Measurements from ENCODE around the gene UBE2O.

The UBE2O gene

GRCh38 chr17:76484228-76484725 is 31.3 kb upstream of the UBE2O start:
- no peak for DNase-seq

DNA sequence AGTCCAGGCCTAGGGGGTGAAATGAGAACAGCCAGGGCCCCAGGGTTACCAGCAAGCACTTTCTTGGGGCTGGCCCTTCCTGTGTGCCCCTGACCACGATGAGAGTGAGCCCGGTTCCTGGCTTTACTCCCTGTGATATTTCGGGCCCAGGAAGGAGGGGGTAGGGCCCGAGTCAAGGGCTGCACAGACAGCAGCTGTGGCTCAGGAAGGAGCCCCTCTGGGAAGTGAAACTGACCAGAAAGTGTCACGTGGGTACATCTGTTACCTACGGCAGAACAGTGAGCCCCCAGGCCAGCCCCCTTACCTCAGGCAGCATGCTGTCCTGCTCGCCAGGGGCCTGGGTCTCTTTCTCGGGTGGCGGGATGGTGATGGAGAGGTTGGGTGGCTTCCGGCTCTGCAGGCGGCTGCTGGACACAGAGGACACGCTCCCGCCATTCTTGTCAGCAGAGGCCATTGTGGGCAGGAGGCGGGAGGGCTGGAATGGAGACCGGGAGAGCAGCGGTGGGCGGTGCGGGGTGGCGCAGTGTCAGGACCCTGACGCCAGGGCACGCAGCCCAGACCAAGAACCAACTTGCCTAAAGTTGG is 28.2 kb upstream of the UBE2O start:
- DNase-seq: no peak

GRCh38 chr17:76480632-76481031 is 27.7 kb upstream of the UBE2O start:
- DNase-seq: no peak

GRCh38 chr17:76479515-76480060 is 26.6 kb upstream of the UBE2O start:
- no peak for DNase-seq

DNA sequence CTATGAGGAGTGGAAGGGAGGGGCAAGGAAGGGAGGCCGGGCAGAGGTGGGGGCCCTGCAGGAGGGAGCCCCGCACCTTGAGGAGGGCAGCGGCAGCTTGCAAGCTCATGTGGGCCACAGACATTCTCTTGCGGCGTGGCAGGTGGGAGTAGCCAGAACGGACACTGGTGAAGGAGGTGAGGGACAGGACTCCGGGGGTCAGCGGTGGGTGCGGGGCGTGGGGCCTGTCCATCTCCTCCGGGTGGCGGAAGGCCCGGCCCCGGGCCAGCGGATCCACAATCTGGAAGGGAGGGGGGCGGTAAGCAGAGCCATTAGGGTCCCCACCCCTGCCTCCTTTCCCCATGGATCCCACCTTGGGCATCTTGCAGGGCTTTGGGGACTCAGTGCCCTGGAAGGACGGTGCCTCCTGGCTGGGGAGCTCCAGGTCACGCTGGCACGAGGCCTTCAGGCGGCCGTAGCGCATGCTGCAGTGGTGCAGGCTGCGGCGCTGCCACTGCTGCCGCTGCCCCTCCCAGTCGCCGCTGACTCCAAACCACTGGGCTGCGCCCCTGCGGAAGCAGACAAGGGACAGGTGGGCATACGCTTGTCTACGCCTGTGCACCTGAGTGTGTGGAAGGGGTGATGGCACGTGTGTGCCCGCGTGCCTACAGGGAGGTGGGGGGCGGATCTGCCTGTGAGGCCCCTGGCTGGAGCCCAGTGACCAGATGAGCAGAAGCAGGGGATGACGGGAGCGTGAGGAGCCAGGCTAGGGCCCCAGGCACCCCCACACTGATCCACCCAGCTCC is 26.0 kb upstream of the UBE2O start:
- no peak for DNase-seq

GRCh38 chr17:76478097-76478496 is 25.1 kb upstream of the UBE2O start:
- DNase-seq: no peak

GRCh38 chr17:76477576-76477975 is 24.6 kb upstream of the UBE2O start:
- DNase-seq: no peak

- no peak for DNase-seq
These were observed 23.8 kb upstream of the UBE2O start for GRCh38 chr17:76476736-76477135.

GRCh38 chr17:76475302-76475701 is 22.4 kb upstream of the UBE2O start:
- no peak for DNase-seq

DNA sequence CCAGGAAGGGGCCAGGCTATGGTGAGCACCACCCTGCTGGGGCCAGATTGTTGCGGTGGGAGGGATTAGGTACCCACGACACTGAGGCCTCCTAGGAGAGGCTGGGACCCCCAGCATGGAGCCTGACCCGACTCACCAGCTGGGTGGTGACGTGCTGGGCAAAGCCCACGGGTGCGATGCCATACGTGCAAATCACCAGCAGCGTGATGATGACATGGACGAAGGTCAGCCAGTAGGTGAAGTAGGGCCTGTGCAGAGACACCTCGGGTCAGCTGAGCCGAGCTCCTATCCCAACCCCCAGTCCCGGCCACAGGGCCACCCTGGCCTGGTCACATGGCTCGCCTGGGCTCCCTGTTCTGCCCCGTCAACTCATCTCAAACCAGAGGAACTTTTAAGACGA is 21.9 kb upstream of the UBE2O start:
- DNase-seq: no peak

DNA sequence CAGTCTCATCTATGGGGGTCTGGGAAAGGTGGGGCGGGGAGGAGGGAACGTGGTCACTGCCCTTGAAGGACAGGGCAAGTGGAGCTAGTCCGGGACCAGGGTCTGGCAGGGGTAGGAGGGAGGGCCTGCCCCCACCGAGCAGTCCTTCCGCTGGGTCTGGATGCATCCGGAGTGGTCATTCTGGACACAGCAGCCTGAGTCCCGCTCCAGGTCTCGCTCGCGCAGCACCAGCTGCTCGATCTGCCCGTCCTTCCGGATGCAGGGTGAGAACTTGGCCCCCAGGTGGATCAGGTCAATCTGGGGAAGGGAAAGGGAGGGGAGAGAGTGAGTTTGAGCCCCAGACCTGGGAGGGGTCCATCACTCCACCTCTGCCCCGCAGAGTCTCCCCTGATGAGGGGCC is 21.3 kb upstream of the UBE2O start:
- no peak for DNase-seq

- DNase-seq: no peak
These were observed 20.6 kb upstream of the UBE2O start for GRCh38 chr17:76473541-76473985.

DNA sequence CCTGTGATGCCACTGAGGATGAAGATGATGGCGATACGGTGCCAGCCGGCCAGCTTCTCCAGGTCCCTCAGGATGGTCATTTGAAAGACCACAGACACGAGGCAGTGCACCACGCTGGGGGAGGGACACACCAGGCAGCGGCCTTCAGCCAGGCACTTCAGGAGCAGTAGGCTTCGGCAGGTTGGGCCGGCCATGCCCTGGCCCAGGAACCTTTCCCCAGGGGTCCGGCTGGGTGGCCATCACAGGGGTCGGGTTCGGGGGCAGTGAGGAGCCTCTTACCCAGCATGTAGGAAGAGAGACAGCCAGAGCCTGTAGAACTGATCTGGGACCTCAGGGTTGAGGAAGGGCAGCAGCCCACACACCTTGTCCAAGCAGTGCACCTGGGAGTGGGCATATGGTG is 19.8 kb upstream of the UBE2O start:
- DNase-seq: no peak

DNA sequence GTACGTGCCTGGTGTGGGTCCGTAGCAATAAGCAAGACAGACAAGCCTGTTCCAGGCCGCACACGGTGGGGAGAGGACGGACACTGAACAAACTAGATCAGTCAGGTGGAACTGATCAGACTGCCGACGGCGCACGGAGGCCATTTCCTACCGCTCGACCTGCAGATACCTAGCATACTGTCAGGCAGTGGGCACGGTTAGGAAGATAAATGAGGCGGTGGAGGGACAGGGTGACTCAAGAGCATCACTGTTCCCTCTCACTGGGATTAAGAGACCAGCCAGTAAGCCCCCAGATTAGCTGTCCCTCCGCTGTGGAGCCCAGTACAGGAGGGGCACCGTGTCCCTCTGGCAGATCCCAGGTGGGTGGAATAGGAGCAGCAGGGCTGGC is 19.3 kb upstream of the UBE2O start:
- no peak for DNase-seq

- DNase-seq: no peak
These were observed 18.7 kb upstream of the UBE2O start for GRCh38 chr17:76471498-76472257.

- DNase-seq: no peak
These were observed 17.2 kb upstream of the UBE2O start for GRCh38 chr17:76469991-76470739.

- no peak for DNase-seq
These were observed 16.4 kb upstream of the UBE2O start for GRCh38 chr17:76469076-76469990.

GRCh38 chr17:76468634-76469010 is 15.7 kb upstream of the UBE2O start:
- no peak for DNase-seq

GRCh38 chr17:76467809-76468633 is 15.1 kb upstream of the UBE2O start:
- DNase-seq: no peak

DNA sequence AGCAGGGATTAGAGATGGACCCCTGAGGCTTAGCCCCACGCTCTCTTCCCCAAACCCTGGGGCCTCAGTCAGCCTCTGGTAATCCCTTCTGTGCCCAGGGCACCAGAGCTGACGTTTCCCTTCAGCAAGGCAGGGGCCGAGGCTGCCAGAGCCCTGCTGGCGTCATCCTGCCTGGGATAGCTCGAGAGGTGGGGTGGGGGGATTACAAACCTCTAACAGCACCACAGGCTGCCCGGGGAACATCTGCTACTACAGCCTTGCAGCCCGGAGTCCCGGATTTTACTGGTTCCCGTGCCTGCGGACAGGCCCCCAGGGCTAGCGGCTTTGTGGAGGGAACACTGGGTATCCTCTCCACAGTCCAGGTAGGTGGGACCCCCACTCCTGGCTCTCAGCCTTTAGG is 14.4 kb upstream of the UBE2O start, which contains the start of gene AANAT:
AANAT (plus strand) TSS at position 238 of the 400 bp plus-strand sequence. CDS start 1,144 bp downstream, outside the sequence.
- DNase-seq: no peak

GRCh38 chr17:76466775-76467130 is 13.8 kb upstream of the UBE2O start:
- no peak for DNase-seq

Data from NCI-H1417 treated with DMSO at 0.1 percent for 48 hours (cell line).